Astrocyte of the cerebellum (primary cell): ENCODE results near the gene NYAP2.

ENCODE experiments used
- DNase-seq: peaks from one replicate; pipeline ENCODE4 v3.0.0-alpha.2; 2011; ENCODE audit warnings: low read depth
- H3K4me3 ChIP-seq: 2 replicates; pipeline ENCODE4 v1.5.1; 2011; ENCODE audit warnings: mild to moderate bottlenecking, low read depth, low read length, moderate library complexity
- CTCF ChIP-seq: IDR thresholded peaks from 2 replicates; pipeline ENCODE4 v1.5.1; 2012; ENCODE audit warnings: low read length, low read depth, moderate library complexity, mild to moderate bottlenecking; ENCODE audit errors: missing control alignments
- in situ Hi-C: cut with HindIII; loops from 2 replicates; pipeline ENCODE4 v1.10.0; 2017; ENCODE audit warnings: low sequenced_read_pairs

The NYAP2 gene

GRCh38 chr2:225464346-225465025 lies 65.0 kb downstream of the NYAP2 start:
- H3K4me3 ChIP-seq: no peak overlapping the region
- in situ Hi-C loops: no loop called here
- no peak for TF ChIP-seq CTCF
- DNase-seq: no peak

GRCh38 chr2:225465827-225466226 lies 66.3 kb downstream of the NYAP2 start:
- no peak overlapping the region for H3K4me3 ChIP-seq

GRCh38 chr2:225466891-225467604 lies 67.5 kb downstream of the NYAP2 start:
- H3K4me3 ChIP-seq: no peak overlapping the region
- no peak for DNase-seq

More at GRCh38 chr2:225465827-225466226, 66.3 kb downstream of the NYAP2 start:
- DNase-seq: no peak
- no peak for TF ChIP-seq CTCF
- in situ Hi-C loops: no loop called here

GRCh38 chr2:225468131-225468530 lies 68.6 kb downstream of the NYAP2 start:
- no peak for TF ChIP-seq CTCF
- DNase-seq: no peak
- in situ Hi-C loops: no loop called here
- H3K4me3 ChIP-seq: no peak overlapping the region

More at GRCh38 chr2:225466891-225467604, 67.5 kb downstream of the NYAP2 start:
- in situ Hi-C loops: no loop called here
- no peak for TF ChIP-seq CTCF

- in situ Hi-C loops: no loop called here
- DNase-seq: no peak
- no peak overlapping the region for H3K4me3 ChIP-seq
- TF ChIP-seq CTCF: no peak
Observed at GRCh38 chr2:225471039-225471438, 71.5 kb downstream of the NYAP2 start.

GRCh38 chr2:225471482-225471881 lies 72.0 kb downstream of the NYAP2 start:
- no peak for TF ChIP-seq CTCF
- no peak for DNase-seq
- in situ Hi-C loops: no loop called here
- no peak overlapping the region for H3K4me3 ChIP-seq
